ENCODE measurements around the gene NELFB. TPM values are rescaled to one million over a fixed set of nuclear protein-coding genes. Genes with fewer than 3 reads are reported as not detected.

Gene NELFB
- total and polyA plus RNA-seq, 3 donors from 2014 or later = 55.0 to 76.7 (median 60.9) TPM

- peaks cover 25% of the 10 kb centered on the region for H3K4me1 ChIP-seq
- no peaks in the 10 kb centered on the region for H3K27me3 ChIP-seq
- H3K27ac ChIP-seq = no peak overlapping the region
- TF ChIP-seq CTCF (IDR thresholded peaks at IDR 0.05) = no peak
- TF ChIP-seq POLR2A (IDR thresholded peaks at IDR 0.05) = no peak
- no peaks in the 10 kb centered on the region for H3K36me3 ChIP-seq (ENCODE audit: low read depth, missing control alignments)
- H3K4me3 ChIP-seq = no peak overlapping the region
- intact Hi-C loops (cut with DNase I; ENCODE audit: low total_unique reads) = no loop called here
- H3K9me3 ChIP-seq = no peaks in the 10 kb centered on the region
- WGBS, 2 donors = 73 to 89% methylated on average over 11 to 24 of the region's 24 CpGs
- DNase-seq = no peak
Measured at GRCh38 chr9:137232510-137232909, 22.6 kb upstream of the NELFB start.

GRCh38 chr9:137233143-137233980 is 21.8 kb upstream of the NELFB start:
- H3K4me1 ChIP-seq = peaks cover 29% of the 10 kb centered on the region
- DNase-seq = no peak
- intact Hi-C loops (cut with DNase I; ENCODE audit: low total_unique reads) = no loop called here
- H3K27me3 ChIP-seq = no peaks in the 10 kb centered on the region
- no peaks in the 10 kb centered on the region for H3K36me3 ChIP-seq (ENCODE audit: low read depth, missing control alignments)
- H3K27ac ChIP-seq = no peak overlapping the region
- 73% methylated on average over 34 of the region's 40 CpGs; no CpG with 5 or more reads in 1 of the 2 donors for WGBS, 2 donors
- no peak overlapping the region for H3K4me3 ChIP-seq
- TF ChIP-seq CTCF (IDR thresholded peaks at IDR 0.05) (no peak), POLR2A (IDR thresholded peaks at IDR 0.05) (no peak)
- no peaks in the 10 kb centered on the region for H3K9me3 ChIP-seq

GRCh38 chr9:137234055-137234697 is 21.0 kb upstream of the NELFB start:
- DNase-seq = no peak
- intact Hi-C loops (cut with DNase I; ENCODE audit: low total_unique reads) = no loop called here
- Histone ChIP-seq H3K4me1 (peaks cover 31% of the 10 kb centered on the region), H3K9me3 (no peaks in the 10 kb centered on the region), H3K27ac (no peak overlapping the region), H3K27me3 (no peaks in the 10 kb centered on the region), H3K36me3 (ENCODE audit: low read depth, missing control alignments) (no peaks in the 10 kb centered on the region), H3K4me3 (no peak overlapping the region)
- WGBS, 2 donors = 64% methylated on average over 14 to 34 of the region's 40 CpGs
- no peak for TF ChIP-seq CTCF (IDR thresholded peaks at IDR 0.05)
- TF ChIP-seq POLR2A (IDR thresholded peaks at IDR 0.05) = no peak

DNA sequence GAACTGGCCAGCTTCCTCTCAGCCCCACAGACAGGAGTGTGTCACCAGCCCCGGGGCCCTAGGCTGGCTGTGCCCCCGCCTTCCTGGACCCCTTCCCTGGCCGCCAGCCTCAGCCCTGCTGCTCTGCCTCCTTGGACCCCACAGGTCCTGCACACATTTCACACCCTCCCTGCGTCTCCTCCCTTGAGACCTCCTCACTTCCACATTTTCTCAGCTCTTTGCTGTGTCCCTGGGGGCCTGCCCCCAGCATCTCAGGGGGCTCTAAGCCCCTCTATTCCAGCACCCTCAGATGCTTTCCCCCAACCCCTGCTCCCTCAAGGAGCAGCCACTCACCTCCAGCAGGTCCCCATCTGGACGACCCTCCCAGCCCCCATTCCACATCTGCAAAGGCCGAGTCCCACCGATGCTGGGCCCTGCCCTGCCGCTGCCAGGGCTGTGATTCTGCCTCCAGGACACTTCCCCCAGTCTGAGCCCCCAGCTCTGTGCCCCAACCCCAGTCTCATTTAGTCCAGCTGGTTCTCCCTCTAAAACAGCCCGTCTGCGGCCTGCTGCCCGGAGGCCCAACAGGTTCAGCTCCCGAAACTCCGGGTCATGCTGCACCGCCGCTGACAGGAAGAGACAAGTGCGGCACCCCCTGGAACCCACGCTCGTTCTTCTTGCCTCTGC is 20.2 kb upstream of the NELFB start:
- intact Hi-C loops (cut with DNase I; ENCODE audit: low total_unique reads) = no loop called here
- H3K4me1 ChIP-seq = peaks cover 36% of the 10 kb centered on the region
- H3K36me3 ChIP-seq (ENCODE audit: low read depth, missing control alignments) = no peaks in the 10 kb centered on the region
- no peak overlapping the region for H3K27ac ChIP-seq
- no peak overlapping the region for H3K4me3 ChIP-seq
- WGBS, 2 donors = 80 to 85% methylated on average over 17 of the region's 18 CpGs
- H3K9me3 ChIP-seq = no peaks in the 10 kb centered on the region
- no peak for DNase-seq
- TF ChIP-seq POLR2A (IDR thresholded peaks at IDR 0.05) (no peak), CTCF (IDR thresholded peaks at IDR 0.05) (no peak)
- H3K27me3 ChIP-seq = no peaks in the 10 kb centered on the region

Data from testis (tissue), 3 donors.